ENCODE results near the gene MBP.
A peak's percentile ranks its signal among the peaks of the same experiment; 100 is the strongest.

MBP gene

DNA sequence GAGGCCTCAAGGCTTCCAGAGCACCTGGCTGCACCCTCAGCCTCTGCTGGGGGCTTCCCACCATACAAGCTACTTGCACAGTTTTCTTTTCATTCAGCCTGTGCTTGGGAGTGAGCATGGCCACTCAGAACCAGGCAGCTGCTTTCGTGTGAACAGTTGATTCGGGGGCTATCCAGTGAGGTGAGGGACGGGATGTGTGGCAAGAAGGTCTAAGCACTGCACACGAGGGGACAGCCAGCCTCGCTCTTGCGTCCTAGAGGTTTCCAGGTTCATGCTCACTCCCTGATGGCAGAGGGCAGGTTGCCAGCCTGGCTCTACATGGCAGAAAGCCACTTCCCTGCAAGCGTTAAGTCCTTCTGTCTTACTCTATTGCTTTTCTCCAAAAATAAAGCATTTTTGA is 146.2 kb downstream of the MBP start:
- DNase-seq: no peak

DNA sequence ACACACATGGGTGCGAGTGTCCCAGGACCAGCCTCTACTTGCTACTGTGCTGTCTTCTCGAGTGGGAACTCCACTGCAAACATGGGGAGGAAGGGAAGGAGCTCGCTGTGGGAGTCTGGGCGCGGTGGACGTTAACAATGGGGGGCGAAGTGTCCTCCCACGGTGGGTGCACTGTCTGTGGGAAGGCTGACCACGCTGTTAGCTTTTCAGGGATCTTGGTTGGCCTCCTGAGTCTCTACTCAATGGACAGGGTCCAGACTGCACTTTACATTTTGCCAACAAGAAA is 146.7 kb downstream of the MBP start:
- DNase-seq: no peak

DNA sequence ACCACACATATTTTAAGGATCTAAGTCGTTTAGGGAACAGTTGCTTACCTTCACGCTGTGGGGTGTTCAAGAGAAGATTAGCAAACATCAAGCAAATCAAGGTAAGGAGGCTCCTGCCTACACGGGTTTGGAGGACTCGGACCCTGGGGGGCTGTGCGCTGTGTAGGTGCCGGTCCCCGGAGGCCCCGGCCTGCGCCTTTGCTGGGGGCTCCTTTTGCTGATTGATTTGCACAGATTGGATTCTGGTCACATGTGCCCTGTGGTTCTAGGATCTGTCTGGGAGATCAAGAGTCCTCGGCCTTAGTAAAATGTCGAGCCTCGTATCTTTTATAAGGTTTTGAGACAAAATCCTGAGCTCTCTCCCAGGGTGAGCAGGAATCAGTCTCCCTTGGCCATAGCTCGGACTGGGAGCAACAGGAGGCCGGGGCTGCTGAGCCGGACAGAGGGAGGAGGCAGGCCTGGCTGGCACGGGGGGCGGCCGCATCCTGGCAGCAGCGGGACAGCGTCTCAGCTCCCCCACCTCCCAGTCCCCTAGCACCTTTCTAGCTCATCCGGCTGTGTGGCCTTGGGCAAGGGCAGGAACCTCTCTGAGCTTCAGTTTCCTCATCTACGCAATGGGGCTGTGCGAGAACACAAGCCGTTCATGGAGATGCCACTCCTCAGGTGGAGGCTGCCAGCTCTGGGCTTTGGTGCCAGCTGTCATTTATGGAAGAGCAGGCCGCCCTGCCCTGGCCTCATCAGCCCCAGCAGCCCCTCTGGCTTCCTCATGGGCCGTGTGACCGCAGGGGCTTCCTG is 147.2 kb downstream of the MBP start:
- DNase-seq: no peak

DNA sequence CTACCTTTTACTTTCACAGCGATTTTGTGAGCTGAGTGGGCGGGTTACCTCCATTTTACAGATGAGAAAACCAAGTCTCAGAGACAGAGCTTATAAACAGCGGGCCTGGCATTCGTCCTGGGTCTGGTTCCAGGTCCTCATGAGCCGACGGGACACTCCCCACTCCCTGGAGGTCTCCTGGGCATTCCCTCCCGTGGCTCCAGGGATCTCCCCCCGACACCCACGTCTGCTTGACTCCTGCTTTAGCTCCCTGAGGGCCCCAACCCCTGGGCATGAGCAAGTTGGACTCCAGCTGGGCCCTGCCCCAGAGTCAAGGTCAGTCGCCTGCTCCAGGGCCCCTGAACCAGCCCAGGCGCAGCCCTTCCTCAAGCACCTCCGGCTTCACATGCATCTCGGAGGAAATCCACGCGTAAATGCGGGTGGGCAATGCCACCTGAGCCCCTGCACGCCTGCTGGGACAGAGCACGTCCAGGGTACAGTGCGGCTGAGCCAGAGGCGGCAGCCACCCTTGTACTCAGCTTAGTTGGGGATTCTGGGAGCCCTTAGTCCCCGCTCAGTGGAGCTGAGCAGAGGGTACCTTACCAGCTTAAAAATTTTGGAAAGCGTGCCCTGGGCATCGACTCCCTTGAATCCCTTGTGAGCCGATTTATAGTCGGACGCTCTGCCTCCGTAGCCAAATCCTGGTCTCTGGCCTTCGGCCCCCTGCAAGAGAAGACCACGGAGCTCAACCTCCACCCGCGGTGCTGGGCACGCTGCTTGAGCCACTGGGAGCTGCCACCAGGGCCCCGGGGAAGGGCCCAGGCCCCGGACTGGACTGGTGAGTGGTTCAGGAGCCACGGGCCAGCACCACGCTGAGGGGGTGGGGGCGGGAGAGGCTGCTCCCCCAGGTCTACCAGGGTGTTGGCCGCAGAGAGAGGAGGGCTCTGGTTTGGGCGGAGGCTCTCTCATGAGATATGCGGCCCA is 148.1 kb downstream of the MBP start:
- DNase-seq: no peak

DNA sequence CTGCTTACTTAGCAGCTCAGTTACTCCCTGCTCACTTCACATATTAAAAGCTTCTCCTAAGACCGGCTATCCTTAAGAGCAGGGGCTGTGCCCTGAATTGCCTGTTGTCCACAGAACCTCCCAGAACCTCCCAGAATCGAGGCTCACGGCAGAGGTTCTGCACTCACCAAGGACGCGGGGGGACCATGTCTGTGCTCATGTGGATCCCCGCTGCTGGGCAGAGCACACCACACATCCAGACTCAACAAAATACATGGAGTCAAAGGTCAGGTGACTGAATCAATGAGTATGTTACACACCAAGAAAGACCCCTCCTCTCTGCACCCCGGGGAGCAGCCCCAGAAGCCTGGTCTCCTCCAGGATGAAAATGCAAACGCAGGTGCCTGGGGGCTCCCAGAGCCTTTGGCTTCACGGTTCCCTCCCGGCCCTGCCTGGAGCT is 149.0 kb downstream of the MBP start:
- no peak for DNase-seq

DNA sequence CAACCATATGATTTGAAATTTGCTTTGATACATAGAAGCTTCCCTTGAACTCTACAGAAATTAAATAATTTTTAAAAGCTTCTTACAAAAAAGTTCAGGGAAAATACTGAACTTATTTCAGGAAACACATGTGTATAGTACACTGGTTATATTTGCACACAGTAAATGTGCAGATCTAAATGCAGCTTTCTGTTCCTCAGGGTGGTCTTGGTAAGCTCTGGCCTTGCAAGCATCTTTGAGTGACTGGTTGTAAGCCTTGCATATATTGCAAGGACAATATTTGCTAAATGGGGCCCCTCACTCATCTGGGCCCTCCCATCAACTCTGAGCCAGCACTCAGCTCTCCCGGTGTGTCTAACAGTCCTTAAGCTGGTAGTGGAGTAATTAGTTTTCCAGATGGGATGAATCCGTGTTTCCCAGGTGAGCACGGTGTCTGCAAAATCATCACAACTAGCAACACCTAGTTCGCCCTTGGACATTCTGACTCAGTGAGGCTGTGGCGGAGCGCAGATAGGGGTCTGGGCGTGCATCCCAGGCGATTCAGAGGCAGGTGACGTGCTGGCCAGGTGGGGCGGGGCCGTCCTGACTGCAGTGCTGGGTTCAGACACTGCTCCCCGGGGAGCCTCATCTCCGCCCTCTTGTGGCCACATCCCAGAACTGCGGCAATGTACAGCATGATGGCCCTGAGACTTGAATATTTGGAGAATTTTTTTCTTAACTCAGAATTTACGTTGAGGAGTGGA is 149.6 kb downstream of the MBP start:
- DNase-seq: peak; percentile 81 to 88 (median 82)

DNA sequence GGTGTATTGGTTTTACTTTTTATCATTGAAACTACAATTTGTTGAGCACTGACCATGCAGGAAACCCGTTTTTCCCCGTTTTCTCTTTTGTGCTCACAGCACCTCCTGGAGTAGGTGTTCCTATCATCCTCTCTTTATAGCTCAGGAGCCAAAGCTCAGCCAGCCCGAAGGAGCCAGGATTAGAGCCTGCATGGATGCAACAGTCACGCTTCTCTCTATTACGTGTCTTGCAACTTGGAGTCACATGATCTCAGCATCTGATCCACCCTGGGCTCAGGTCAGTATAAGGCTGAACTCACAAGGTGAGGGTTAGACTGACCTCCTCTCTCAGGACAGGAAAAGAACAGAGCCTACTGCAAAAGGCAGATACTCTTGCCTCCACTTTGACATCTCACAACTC is 150.5 kb downstream of the MBP start:
- DNase-seq: no peak

DNA sequence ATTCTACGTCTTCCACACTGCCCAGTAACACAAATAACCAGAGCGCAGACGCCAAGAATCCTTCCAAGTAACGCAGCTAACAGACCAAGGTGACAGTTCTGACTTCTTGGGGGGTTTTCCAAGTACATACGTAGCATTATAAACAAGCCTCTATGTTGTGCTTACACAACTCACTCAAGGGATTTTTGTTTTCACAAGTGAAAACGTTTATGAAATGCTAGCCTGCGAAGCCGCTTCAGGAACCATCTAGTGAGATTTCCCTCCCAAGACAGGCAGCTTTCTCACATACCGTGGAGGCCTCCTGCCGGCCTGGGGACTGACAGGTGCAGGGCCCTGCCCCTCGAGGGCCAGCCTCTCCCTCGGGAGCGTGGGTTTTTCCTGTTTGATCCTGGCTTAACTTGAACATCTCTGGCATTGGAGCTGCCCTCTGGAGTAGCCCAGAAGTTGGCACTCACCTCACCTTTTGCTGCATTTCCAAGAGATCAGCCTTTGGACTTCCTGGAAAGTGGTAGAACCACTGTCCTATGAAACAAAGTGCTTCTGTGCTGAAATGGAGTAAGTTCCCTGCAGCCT is 151.1 kb downstream of the MBP start:
- no peak for DNase-seq

DNA sequence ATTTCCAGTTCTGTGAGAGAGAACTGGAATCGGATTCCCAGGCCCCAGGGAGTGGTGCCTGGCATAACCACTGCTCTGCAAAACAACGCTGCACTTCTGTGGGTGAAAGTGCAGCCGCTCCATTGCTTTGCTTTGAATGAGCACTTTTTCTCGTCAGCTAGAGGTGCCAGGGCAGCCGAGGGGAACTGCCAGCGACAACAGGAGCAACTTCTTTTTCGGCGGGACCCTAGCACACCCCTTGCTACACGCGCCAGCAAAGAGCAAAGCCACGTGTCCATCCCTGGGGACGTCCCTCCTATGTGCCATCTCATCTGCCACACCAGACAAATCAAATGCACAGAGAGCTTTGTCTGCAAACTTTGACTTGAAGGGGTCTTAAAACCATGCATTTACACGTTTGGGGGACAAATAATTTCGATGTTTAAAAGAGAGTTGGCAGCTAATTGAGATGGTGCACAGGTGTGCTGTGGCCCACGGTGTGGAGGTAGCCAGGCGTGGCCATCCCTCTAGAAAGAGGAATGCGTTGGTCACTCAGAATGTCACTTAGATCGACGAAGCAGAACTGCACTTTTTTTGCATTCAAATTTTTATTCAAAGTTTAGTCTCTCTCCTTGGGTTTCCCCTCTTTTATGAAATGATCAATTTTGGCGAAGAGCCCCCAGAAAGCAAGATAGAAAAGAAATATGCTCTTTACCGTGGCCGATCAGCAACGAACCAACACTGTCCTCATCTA is 151.8 kb downstream of the MBP start:
- no peak for DNase-seq

DNA sequence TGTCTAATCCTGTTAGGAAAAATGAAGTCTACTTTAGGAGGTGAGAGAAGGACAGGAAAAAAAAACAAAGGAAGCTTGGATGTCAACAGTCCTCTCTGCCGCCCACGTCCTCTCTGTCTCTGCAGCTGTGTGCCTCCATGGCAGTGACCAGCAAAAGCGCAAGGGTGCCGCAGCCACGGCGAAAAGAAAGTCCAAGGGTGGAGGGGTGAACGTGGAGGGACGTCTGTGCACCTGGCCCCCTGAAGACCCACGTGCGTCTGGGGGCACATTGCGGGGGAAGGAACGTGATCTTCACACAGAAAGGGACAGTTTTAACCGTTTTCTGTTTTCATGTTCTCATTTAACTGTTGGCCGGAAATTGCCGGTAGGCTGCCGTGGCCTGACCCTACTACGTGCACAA is 152.7 kb downstream of the MBP start:
- DNase-seq: no peak

DNA sequence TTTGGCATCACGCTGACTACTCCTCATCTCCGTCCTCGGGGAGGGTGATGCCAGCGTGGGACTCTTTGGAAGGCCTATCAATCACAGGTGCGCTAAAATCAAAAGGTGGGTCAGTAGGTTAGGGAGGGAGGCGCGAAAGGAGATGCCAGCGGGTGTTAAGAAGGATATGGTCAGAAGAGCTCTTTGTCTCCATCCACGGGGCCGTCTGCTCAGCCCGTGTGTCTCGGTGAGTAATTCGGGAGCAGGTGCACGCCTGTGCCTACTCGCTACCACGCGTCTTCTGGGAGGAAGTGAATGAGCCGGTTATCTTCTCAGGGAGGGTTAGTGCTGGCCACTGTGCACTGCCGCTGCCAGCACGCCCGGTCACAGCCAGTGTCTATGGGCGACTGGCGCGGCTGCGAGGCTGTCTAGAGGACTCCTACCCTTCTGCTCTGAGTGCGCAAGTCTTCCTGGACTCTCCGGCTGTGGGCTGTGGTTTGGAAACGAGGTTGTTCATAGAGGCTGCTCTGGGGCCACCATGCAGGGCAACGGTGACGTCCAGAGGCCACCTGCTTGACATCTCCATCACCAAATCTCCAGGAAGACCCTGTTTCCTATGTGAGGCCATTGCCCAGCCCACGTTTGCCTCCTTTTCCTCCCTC is 153.4 kb downstream of the MBP start:
- DNase-seq: no peak

DNA sequence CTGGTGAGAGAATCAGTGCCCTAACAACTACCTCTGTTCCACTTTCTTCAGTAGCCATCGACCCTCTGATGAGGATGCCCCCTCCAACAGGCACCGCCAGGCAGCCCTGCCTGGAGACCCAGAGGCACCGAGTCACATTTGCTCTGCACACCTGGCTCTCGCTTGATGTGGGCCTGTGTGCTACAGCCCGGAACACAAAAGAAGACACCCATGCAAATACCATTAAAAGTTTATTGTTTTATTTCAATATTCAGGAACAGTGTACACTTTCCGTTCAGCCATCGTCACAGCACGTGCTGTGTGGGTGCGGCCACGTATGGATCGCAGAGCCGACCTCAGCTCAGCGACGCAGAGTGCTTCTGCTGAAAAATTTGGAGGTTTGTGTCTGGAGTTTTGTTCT is 154.0 kb downstream of the MBP start:
- DNase-seq: no peak

DNA sequence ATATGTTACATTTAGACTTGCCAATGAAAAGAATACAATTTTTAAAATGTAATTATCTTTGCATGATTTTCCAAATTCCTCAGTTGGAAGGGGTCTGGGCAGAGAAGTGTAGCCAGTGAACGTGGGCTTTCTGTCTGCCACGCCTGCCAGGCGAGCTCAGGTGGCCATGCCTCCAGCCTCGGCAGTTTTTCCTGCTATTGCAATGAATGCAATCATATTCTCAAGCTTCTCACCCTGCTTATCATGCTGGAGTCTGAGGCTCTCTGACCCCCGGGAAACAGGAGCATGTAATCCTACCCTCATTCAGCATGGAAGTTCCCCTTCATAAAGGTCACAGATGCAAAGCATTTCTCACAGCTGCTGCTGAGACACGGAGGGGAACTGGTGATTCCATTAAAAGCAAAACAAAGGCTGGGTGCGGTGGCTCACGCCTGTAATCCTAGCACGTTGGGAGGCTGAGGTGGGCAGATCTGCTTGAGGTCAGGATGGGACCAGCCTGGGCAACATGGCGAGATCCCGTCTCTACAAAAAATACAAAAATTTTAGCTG is 154.8 kb downstream of the MBP start:
- peak in 1 of 4 experiments; percentile 44 for DNase-seq

DNA sequence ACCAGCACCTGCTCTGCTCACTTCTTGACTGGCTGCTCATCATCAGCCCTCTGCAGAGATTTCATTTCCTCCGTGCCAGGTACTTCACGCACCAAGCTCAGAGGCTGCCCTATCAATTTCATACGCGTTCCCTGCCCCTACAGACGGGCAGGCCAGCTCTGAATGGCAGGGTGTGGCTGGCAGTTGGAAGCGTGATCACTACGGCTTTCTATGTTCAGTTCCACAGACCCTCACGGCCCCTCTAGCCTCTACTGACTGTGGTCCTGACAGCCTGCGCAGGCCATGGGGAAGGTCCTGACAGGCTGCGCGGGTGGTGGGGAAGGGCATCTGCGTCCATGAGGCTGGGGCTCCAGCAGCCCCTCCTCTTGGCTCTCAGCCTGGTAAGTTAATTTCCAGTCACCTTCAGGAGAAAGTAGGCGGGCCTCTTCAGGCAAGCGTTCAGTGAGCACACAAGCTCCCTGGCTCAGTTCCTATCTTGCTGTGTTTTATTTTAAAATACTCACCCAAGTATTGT is 155.4 kb downstream of the MBP start:
- DNase-seq: no peak

DNA sequence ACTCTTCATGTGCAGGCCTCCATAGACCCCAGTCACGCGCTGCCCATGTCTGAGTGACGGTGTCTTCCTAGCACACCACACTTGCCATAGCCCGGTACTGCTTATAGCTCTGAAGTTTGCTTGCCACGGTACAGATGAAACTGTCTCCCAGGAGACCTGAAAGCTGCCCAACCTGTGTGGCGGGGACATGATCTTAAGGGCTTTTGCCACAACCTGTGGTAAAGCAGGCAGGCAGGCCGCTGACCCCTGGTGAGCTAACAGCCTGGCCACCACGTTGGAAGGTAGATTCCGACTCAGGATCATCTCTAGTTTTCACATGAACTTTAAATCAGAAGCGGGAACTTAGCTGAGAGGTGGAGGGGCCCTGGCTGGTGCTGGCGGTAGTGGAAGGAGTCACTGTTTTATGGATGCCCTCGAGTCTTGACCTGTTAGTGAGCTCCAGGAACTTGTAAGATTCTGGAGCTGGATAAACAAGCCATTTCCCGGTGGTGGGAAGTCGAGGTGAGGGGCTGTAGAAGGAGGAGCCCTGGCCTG is 156.9 kb downstream of the MBP start:
- no peak for DNase-seq

DNA sequence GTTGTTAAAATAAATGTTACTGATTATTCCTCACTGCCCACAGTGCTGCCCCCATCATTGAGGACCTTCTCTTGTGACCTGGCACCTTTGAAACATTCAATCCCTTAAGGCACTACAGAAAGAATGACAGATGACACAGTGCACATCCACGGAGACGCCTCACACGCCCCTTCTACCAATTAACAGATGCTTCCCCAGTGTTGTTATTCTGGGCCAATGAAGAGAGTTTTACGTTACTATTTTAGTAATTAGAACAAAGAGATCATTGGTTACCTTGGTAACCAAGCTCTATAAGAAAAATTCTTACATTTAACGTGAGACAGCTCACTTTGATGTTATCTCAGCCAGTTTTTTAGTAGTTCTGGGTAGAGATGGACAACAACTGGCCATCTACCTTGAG is 158.2 kb downstream of the MBP start:
- DNase-seq: no peak

DNA sequence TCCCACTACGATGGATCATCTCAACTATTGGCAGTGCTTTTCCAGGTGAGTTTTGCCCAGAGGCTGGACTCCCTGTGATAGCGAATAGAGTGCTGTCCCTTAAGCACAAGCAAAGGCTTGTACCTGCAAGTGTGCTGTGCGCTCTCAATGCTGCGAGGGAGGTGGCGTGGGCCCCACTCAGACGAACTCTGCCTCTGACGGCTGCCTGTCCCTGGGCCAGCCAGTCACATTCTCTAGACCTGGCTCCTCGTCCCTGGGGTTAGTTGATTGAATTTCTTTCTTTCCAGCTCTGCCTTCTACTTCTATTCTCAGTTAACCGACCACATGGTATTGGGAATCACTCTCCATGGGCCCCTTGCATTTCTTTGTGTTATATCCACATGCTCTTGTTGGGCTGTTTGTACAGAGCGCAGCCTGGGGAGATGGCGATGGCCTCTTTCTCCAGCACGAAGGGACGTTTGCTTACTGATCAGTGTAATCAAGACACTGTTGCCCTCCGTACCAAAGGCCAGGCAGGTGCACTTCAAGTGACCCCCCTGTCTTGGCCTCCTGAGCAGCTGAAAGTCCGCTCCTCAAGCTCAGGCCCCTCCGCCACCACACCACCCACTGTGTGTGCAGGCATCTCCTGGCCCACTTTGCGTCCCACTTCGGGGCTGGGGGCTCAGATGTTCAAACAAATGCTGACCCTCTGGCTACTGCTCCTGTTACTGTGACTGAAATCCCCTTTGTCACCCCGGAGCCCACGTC is 158.9 kb downstream of the MBP start:
- no peak for DNase-seq

DNA sequence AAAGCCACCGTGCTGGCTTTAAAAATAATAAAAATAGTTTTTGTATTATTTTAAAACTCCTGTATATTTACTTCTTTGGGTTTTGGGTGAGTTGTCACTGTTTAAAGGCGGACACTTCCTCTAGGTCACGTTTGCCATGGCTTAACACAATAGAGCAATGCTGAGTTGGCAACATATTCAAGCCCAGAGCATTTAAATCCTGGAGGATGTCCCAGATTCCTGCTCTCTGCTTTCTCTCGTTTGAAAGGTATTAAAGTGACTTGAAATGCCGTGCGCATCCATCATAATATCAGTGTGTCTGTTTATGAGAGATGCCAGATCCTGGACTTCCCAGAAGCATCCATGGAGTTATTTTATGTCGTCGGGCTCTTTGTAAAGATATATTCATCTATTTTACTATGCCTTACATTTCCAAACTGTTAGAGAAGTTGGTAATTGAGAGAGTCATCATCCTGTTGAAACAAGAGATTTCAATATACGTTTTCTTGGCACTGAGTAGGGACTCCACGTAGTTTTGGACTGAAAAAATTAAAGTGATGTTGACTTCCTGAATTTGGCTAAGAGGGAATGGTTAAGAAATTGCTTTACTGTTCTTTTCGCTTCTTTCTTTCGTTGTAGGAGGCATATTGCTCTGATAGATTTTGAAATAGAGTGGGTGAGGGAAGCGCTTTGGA is 159.6 kb downstream of the MBP start:
- DNase-seq: no peak

DNA sequence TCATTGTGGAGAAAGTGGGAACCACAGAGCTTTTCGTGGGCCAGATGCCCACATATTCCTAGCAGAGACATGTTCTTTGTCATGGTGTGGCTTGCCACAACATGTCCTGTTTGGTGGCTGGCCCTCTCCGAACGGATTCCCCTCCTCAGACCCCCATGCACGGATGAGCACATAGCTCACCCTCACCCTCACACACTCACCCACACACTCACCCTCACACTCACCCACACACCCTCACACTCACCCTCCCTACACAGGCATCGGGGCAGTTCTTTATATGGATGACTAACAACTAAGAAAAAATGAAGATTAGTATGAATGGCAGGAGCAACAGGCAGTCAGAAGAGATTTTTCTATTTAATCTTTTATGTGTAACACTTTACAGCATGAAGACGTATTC is 160.3 kb downstream of the MBP start:
- DNase-seq: no peak
